ENCODE measurements around the gene OOSP3. TPM values are rescaled to one million over a fixed set of nuclear protein-coding genes. Genes with fewer than 3 reads are reported as not detected.
"Not testable (repeated sequence)": the region's sequence is repeated elsewhere in the genome, so short reads cannot be mapped to it uniquely, and the experiment has no call there.

Gene OOSP3, protein sequence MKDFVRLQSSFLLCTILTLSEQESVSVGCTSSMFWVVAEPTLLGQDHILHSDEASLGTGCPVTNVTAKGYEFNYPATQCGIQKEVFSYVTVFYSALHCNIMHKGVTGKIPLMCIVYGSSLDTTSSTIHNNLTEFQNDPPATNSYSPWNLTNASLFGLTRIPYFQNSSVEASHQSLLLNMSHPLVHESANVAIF
- total RNA-seq: not detected in 2 replicates

DNA sequence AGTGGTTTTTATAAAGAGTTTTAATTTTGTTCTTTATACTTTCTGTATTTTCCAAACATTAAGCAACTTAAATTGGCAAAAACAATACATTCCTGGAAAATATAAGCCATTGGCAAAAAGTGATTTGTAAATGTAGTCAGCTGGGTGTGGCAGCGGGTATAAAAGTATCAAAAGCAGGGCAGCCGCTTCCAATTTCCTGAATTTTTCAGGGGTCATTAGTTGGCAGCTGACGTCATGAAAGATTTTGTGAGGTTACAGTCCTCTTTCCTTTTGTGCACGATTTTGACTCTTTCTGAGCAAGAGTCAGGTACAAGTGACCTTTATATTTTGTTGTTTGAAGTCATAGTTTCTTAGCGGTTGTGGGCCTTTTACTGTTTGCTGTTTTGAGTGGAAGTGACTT, at the start of gene OOSP3:
TSS of gene OOSP3 (plus strand) at position 208 of the 400 bp plus-strand sequence. CDS start at position 235, 27 bp downstream.
- no peak for DNase-seq (ENCODE audit: low spot score)
- intact Hi-C loops (cut with micrococcal nuclease): no loop called here
- H3K27ac Mint-ChIP-seq: no peak within 1 kb of the TSS
- H3K4me1 Mint-ChIP-seq (ENCODE audit: low read depth): no peaks in the 10 kb centered on the region
- H3K36me3 Mint-ChIP-seq (ENCODE audit: low read depth): no peaks in the 10 kb centered on the region
- H3K27me3 Mint-ChIP-seq (ENCODE audit: insufficient read depth): no peaks in the 10 kb centered on the region
- no peak within 1 kb of the TSS for H3K4me3 Mint-ChIP-seq
- no peaks in the 10 kb centered on the region for H3K9me3 Mint-ChIP-seq

DNA sequence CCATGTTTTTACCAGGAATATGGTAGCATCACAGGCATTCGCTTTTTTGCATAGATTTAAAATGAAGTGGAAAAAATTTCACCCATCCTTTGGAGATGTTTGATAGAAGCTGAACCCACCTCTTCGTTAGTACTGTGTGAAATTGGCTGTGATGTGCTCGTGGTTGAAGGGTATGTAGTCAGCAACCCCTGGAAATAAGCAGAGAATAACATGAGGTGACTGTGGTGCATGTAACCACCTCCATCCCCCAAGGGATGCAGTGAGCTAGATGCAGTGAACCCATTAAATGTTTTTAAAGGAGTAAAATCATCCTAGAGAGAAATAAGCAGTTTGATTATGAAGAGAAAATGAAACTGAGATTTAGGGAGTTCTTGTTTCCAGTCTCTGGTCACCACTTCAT, 49.2 kb upstream of the OOSP3 start:
- H3K27ac Mint-ChIP-seq: no peak overlapping the region
- peaks cover 6% of the 10 kb centered on the region for H3K4me1 Mint-ChIP-seq (ENCODE audit: low read depth)
- no peak for DNase-seq (ENCODE audit: low spot score)
- H3K36me3 Mint-ChIP-seq (ENCODE audit: low read depth): no peaks in the 10 kb centered on the region
- peaks cover 3% of the 10 kb centered on the region for H3K27me3 Mint-ChIP-seq (ENCODE audit: insufficient read depth)
- no peak overlapping the region for H3K4me3 Mint-ChIP-seq
- H3K9me3 Mint-ChIP-seq: no peaks in the 10 kb centered on the region
- intact Hi-C loops (cut with micrococcal nuclease): no loop called here

DNA sequence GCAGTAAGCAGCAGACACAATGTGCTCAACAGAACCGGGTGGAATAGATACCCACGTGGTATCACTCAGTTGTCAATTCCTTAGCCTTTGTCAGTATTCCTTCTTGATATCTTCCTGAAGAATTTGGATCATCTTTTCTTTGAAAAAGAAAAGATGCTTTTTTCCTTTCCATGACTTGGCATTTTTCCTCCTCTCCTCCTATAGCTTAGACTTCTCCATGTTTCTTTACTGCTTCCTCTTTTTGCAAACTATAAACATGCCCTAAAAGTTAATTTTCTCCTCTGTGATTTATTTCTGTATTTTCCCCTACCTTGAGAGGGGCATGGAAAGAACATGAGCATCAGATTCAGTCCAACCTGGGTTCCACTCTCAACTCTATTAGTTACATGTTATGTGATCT, 45.0 kb upstream of the OOSP3 start:
- intact Hi-C loops (cut with micrococcal nuclease): no loop called here
- Mint-ChIP-seq H3K4me3 (no peak overlapping the region), H3K4me1 (ENCODE audit: low read depth) (peaks cover 6% of the 10 kb centered on the region), H3K9me3 (no peaks in the 10 kb centered on the region), H3K36me3 (ENCODE audit: low read depth) (no peaks in the 10 kb centered on the region), H3K27ac (no peak overlapping the region), H3K27me3 (ENCODE audit: insufficient read depth) (peaks cover 4% of the 10 kb centered on the region)
- DNase-seq (ENCODE audit: low spot score): no peak

DNA sequence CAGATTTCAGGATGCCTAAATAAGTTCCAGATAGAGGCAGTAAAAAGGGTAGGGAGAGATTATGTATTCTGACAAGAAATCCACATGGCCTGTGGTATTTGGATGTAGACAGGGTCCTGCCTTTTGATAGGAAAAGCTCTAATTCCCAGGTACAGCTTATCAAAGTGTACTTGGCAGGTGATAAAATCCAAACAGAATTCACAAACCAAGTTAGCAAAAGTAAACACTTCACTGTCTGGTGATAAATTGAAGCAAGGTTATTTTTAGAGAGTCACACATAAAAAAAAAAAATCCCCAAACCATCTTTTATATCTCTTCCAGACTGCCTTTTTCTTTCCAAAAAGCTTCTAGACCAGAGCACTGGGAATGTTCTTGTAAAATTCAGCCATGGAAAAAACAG, 39.0 kb upstream of the OOSP3 start:
- no peak for DNase-seq (ENCODE audit: low spot score)
- intact Hi-C loops (cut with micrococcal nuclease): no loop called here
- Mint-ChIP-seq H3K27ac (no peak overlapping the region), H3K36me3 (ENCODE audit: low read depth) (no peaks in the 10 kb centered on the region), H3K9me3 (no peaks in the 10 kb centered on the region), H3K4me1 (ENCODE audit: low read depth) (no peaks in the 10 kb centered on the region), H3K4me3 (no peak overlapping the region), H3K27me3 (ENCODE audit: insufficient read depth) (peaks cover 4% of the 10 kb centered on the region)

DNA sequence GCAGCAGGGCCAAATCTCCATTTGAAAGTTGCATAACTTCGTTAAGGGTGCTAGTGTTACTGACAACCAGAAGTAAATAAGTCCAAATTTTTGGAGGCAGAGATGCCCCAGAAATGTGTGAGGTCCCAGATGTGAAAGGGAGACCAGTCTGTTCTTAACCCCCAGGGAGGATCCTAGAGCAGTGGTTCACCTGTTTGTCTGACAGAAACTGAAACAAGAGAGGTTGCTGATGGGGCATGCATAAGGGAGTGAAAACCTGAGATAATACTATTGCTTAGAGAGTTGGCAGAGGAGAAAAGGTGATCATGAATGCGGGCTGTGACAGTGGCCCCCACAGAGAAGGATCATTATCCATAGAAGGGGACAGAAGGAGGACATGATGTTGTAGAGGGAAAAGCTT, 37.1 kb upstream of the OOSP3 start:
- no peaks in the 10 kb centered on the region for H3K4me1 Mint-ChIP-seq (ENCODE audit: low read depth)
- no peaks in the 10 kb centered on the region for H3K9me3 Mint-ChIP-seq
- no peak overlapping the region for H3K27ac Mint-ChIP-seq
- no peak for DNase-seq (ENCODE audit: low spot score)
- no peaks in the 10 kb centered on the region for H3K36me3 Mint-ChIP-seq (ENCODE audit: low read depth)
- peaks cover 4% of the 10 kb centered on the region for H3K27me3 Mint-ChIP-seq (ENCODE audit: insufficient read depth)
- H3K4me3 Mint-ChIP-seq: no peak overlapping the region
- intact Hi-C loops (cut with micrococcal nuclease): no loop called here

DNA sequence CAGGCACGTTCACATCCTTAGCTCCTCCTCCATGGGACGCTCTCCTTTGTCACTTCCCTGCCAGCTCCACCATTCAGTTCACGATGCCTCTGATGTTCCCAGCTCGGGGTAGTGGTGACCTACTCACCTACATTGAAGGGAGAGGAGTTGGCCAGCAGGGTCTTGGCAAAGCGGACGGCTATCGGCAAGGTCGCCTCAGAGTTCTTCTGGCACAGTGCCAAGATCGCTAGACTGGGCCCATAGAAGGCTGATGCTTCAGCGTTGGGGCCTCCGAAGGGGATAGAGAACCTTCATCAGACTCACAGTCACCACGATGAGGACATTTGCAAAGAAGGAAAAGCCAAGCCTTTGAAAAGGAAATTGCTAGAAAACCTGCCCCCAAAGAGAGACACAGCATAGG, 36.3 kb upstream of the OOSP3 start:
- Mint-ChIP-seq H3K9me3 (peaks cover under 1% of the 10 kb centered on the region), H3K36me3 (ENCODE audit: low read depth) (no peaks in the 10 kb centered on the region), H3K4me3 (no peak overlapping the region), H3K27ac (no peak overlapping the region), H3K4me1 (ENCODE audit: low read depth) (no peaks in the 10 kb centered on the region), H3K27me3 (ENCODE audit: insufficient read depth) (peaks cover 2% of the 10 kb centered on the region)
- DNase-seq (ENCODE audit: low spot score): no peak
- intact Hi-C loops (cut with micrococcal nuclease): no loop called here

DNA sequence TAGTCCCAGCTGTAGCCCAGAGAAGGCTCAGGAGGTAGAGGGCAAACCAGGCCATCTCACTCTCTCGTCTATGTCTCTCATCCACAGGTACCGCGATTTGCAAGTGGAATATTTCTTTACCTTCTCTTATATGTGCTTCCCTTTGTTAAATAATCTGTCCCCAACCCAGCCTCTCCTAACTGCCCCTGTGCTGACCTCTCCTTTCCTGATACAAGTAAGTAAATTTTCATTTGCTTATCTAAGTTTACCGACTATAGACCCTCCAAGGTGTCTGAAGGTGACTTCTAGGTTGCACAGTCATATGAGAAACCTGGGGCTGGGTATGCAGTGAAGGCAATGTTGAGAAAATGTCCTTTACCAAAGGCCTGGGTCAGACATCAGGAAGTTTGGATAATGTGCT, 33.2 kb upstream of the OOSP3 start, which contains the start of gene CBLIF:
TSS of gene CBLIF (minus strand) at position 101 of the 400 bp plus-strand sequence. CDS start at position 55, 46 bp downstream.
- intact Hi-C loops (cut with micrococcal nuclease): no loop called here
- Mint-ChIP-seq H3K27ac (no peak within 1 kb of the TSS), H3K9me3 (peaks cover 3% of the 10 kb centered on the region), H3K4me1 (ENCODE audit: low read depth) (no peaks in the 10 kb centered on the region), H3K27me3 (ENCODE audit: insufficient read depth) (peaks cover 2% of the 10 kb centered on the region), H3K36me3 (ENCODE audit: low read depth) (no peaks in the 10 kb centered on the region), H3K4me3 (no peak within 1 kb of the TSS)
- DNase-seq (ENCODE audit: low spot score): no peak

DNA sequence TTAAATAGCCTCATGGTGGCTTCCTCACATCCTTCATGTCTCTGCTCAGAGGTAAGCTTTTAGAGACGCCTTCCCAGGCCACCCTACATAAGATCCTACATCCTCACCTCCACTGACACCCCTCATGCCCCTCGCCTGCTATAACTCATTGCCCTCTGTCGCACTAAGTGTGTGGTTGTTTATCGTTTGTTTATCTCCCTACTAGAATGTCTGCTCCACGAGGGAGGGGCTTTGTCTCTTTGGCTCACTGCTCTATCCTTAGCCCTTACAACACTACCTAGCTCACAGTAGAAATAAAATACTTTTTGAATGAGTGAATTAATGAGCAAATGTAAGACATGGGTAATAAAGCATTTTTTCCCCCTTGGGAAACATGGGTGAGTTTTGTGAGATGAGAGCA, 32.0 kb upstream of the OOSP3 start:
- Mint-ChIP-seq H3K36me3 (ENCODE audit: low read depth) (no peaks in the 10 kb centered on the region), H3K27me3 (ENCODE audit: insufficient read depth) (peaks cover 2% of the 10 kb centered on the region), H3K9me3 (peaks cover 6% of the 10 kb centered on the region), H3K27ac (no peak overlapping the region), H3K4me1 (ENCODE audit: low read depth) (no peaks in the 10 kb centered on the region), H3K4me3 (no peak overlapping the region)
- no peak for DNase-seq (ENCODE audit: low spot score)
- intact Hi-C loops (cut with micrococcal nuclease): no loop called here

DNA sequence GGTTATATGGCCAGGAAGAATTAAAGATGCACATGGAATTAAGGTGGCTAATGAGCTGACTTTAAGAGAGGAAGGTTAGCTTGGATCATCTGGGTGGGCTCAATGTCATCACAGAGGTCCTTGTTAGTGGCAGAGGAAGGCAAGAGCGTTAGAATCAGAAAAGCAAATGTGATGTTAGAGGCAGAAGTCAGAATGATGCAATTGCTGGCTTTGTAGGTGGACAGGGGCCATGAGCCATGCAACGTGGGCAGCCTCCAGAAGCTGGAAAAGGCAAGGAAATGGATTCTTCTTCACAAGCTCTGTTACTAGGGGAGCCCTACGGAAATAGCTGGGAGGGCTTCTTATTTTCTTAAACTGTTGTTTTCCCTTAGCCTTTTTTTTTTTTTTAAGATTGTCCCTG, 31.0 kb upstream of the OOSP3 start:
- no peaks in the 10 kb centered on the region for H3K36me3 Mint-ChIP-seq (ENCODE audit: low read depth)
- intact Hi-C loops (cut with micrococcal nuclease): no loop called here
- no peak overlapping the region for H3K4me3 Mint-ChIP-seq
- peaks cover 6% of the 10 kb centered on the region for H3K9me3 Mint-ChIP-seq
- H3K4me1 Mint-ChIP-seq (ENCODE audit: low read depth): no peaks in the 10 kb centered on the region
- H3K27ac Mint-ChIP-seq: no peak overlapping the region
- peaks cover 2% of the 10 kb centered on the region for H3K27me3 Mint-ChIP-seq (ENCODE audit: insufficient read depth)
- DNase-seq (ENCODE audit: low spot score): no peak

DNA sequence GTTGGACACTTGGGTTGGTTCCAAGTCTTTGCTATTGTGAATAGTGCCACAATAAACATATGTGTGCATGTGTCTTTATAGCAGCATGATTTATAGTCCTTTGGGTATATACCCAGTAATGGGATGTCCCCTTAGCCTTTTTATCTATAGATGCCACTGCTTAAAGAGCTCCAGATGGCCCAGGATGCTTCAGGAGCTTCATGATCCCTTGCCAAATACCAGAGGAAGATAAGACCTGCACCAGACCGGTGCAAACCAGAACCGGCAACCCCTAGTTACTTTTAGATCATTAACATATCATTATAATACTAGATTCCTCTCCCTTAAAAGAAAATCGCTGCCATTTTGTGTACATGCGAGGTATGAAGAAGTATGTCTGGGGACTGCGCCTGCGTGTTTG, 30.1 kb upstream of the OOSP3 start:
- H3K4me1 Mint-ChIP-seq (ENCODE audit: low read depth); H3K9me3 Mint-ChIP-seq; H3K27ac Mint-ChIP-seq; H3K36me3 Mint-ChIP-seq (ENCODE audit: low read depth); intact Hi-C loops (cut with micrococcal nuclease); DNase-seq (ENCODE audit: low spot score); H3K27me3 Mint-ChIP-seq (ENCODE audit: insufficient read depth); H3K4me3 Mint-ChIP-seq: not testable (repeated sequence)

DNA sequence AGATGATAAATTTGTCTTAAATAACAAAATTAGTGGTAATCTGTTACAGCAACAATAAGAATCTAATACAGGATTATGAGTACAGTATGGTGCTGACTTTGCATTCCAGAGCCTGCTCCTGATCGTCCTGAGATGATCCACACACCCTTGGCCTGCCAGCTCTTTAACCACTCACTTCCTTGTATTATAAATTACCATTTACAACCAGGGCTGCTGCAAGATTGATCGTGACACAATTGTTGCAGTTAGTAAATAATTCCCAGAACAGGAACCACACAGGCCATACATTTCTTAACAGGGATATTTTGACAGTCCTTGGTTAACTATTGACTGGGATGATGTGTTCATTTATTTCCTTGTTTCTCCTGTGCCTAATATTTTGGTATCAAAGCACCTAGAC, 29.5 kb upstream of the OOSP3 start:
- H3K27ac Mint-ChIP-seq: no peak overlapping the region
- H3K9me3 Mint-ChIP-seq: peaks cover 6% of the 10 kb centered on the region
- peaks cover 6% of the 10 kb centered on the region for H3K27me3 Mint-ChIP-seq (ENCODE audit: insufficient read depth)
- intact Hi-C loops (cut with micrococcal nuclease): no loop called here
- no peak overlapping the region for H3K4me3 Mint-ChIP-seq
- DNase-seq (ENCODE audit: low spot score): no peak
- H3K4me1 Mint-ChIP-seq (ENCODE audit: low read depth): no peaks in the 10 kb centered on the region
- H3K36me3 Mint-ChIP-seq (ENCODE audit: low read depth): no peaks in the 10 kb centered on the region

DNA sequence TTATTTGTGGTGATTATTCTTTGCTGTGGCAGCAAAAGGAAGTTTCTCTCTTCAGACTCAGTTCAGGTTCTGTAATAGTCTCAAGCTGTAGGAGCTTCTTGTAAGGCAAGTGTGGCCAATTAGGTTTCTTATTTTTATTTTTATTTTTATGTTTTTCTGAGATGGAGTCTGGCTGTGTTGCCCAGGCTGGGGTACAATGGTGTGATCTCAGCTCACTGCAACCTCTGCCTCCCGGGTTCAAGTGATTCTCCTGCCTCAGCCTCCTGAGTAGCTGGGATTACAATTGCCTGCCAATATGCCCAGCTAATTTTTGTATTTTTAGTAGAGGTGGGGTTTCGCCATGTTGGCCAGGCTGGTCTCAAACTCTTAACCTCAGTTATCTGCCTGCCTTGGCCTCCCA, 29.0 kb upstream of the OOSP3 start:
- DNase-seq (ENCODE audit: low spot score); H3K9me3 Mint-ChIP-seq; H3K36me3 Mint-ChIP-seq (ENCODE audit: low read depth); H3K27ac Mint-ChIP-seq; H3K27me3 Mint-ChIP-seq (ENCODE audit: insufficient read depth); H3K4me1 Mint-ChIP-seq (ENCODE audit: low read depth); intact Hi-C loops (cut with micrococcal nuclease); H3K4me3 Mint-ChIP-seq: not testable (repeated sequence)

DNA sequence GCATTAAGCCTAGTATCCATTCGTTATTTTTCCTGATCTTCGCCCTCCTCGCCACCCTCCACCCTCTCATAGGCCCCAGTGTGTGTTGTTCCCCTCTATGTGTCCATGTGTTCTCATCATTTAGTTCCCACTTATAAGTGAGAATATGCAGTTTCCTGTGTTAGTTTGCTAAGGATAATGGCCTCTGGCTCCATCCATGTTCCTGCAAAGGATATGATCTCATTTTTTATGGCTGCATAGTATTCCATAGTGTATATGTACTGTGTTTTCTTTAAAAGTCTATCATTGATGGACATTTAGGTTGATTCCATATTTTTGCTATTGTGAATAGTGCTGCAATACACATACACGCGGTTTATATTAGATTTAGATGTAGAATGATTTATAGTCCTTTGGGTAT, 27.2 kb upstream of the OOSP3 start:
- DNase-seq (ENCODE audit: low spot score); H3K36me3 Mint-ChIP-seq (ENCODE audit: low read depth); H3K4me3 Mint-ChIP-seq; H3K9me3 Mint-ChIP-seq; H3K27ac Mint-ChIP-seq; intact Hi-C loops (cut with micrococcal nuclease); H3K4me1 Mint-ChIP-seq (ENCODE audit: low read depth): not testable (repeated sequence)
- H3K27me3 Mint-ChIP-seq (ENCODE audit: insufficient read depth): peaks cover 12% of the 10 kb centered on the region

DNA sequence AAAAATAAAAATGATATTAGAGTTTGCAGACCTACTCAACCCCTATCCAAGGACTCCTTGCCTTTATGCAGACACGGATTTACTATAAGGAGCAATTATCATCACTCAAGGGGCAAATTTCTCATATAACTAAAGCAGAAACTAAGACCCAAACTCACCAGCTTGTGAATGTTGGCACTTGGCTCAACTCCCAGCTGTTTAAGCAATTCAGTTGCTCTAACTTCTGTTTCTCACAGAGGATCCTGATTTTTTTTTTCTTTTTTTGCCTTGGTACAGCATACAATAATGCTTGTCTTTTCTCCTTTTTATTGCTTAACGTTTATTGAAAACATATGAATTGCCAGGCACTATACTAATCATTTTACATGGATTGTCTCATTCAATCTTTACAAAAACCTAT, 23.7 kb upstream of the OOSP3 start:
- Mint-ChIP-seq H3K4me1 (ENCODE audit: low read depth) (peaks cover 29% of the 10 kb centered on the region), H3K36me3 (ENCODE audit: low read depth) (peaks cover 1% of the 10 kb centered on the region), H3K27me3 (ENCODE audit: insufficient read depth) (peaks cover 18% of the 10 kb centered on the region), H3K9me3 (peaks cover 4% of the 10 kb centered on the region), H3K4me3 (no peak overlapping the region), H3K27ac (no peak overlapping the region)
- intact Hi-C loops (cut with micrococcal nuclease): loop anchor here (5.0 kb wide), 2 partner anchors 98 to 1278 kb away; partner anchors contain the start of genes LPXN, STX3 and ZFP91
- no peak for DNase-seq (ENCODE audit: low spot score)
